Choroid plexus epithelial cell (primary cell): ENCODE measurements around the gene ZNF107.

Experiments
- DNase-seq: peaks from one replicate; pipeline ENCODE4 v3.0.0-alpha.2; 2010; ENCODE audit warnings: low read depth
- H3K4me3 ChIP-seq: 2 replicates; pipeline ENCODE4 v1.5.1; 2011; ENCODE audit warnings: low read depth, mild to moderate bottlenecking, control low read depth, low read length, moderate library complexity
- CTCF ChIP-seq: conservative IDR thresholded peaks from 2 replicates; pipeline ENCODE4 v1.5.1; 2011; ENCODE audit warnings: low read depth, mild to moderate bottlenecking, control low read depth, inconsistent platforms, low read length, moderate library complexity

Gene ZNF107

GRCh38 chr7:64626557-64626956 is 39.4 kb upstream of the ZNF107 start:
- no peak overlapping the region for H3K4me3 ChIP-seq
- DNase-seq: no peak
- no peak for TF ChIP-seq CTCF

GRCh38 chr7:64628192-64628591 is 37.7 kb upstream of the ZNF107 start:
- H3K4me3 ChIP-seq: no peak overlapping the region
- TF ChIP-seq CTCF: no peak
- no peak for DNase-seq

GRCh38 chr7:64628721-64629120 is 37.2 kb upstream of the ZNF107 start:
- no peak for DNase-seq

GRCh38 chr7:64630496-64630895 is 35.4 kb upstream of the ZNF107 start:
- DNase-seq: peak; percentile 57
- peak; percentile 67 for TF ChIP-seq CTCF
- H3K4me3 ChIP-seq: no peak overlapping the region

More at GRCh38 chr7:64628721-64629120, 37.2 kb upstream of the ZNF107 start:
- TF ChIP-seq CTCF: no peak
- H3K4me3 ChIP-seq: no peak overlapping the region

GRCh38 chr7:64632029-64632428 is 33.9 kb upstream of the ZNF107 start:
- no peak for TF ChIP-seq CTCF
- DNase-seq: no peak
- H3K4me3 ChIP-seq: no peak overlapping the region

GRCh38 chr7:64633401-64633800 is 32.5 kb upstream of the ZNF107 start:
- no peak for DNase-seq
- TF ChIP-seq CTCF: no peak
- no peak overlapping the region for H3K4me3 ChIP-seq

GRCh38 chr7:64634406-64635062 is 31.4 kb upstream of the ZNF107 start:
- no peak for DNase-seq
- no peak overlapping the region for H3K4me3 ChIP-seq
- TF ChIP-seq CTCF: no peak
